ENCODE results near the gene CYP4F22. TPM values are rescaled to one million over a fixed set of nuclear protein-coding genes. Genes with fewer than 3 reads are reported as not detected.

Gene CYP4F22
- total RNA-seq, 1 experiment from 2014 or later: not detected

- Histone ChIP-seq H3K4me1 (ENCODE audit: insufficient read depth, low read length) (no peaks in the 10 kb centered on the region; the same call in 1 of the 2 replicates), H3K4ac (ENCODE audit: low read depth, low read length) (no peak overlapping the region), H3K14ac (ENCODE audit: insufficient read depth, low read length) (no peak overlapping the region), H3K79me1 (ENCODE audit: insufficient read depth, low read depth, low read length, poor library complexity, severe bottlenecking) (no peaks in the 10 kb centered on the region), H3K79me2 (ENCODE audit: insufficient read depth, low read length) (no peaks in the 10 kb centered on the region), H2AK5ac (ENCODE audit: insufficient read length, low read length) (no peak overlapping the region), H2BK12ac (ENCODE audit: insufficient read length, low read depth, low read length) (no peak overlapping the region), H2BK120ac (ENCODE audit: low read depth, low read length, poor library complexity, severe bottlenecking) (no peak overlapping the region), H3K27ac (ENCODE audit: insufficient read length, low read depth, low read length) (no peak overlapping the region), H2AFZ (ENCODE audit: low read length) (no peak overlapping the region), H2BK20ac (ENCODE audit: low read depth, low read length, poor library complexity, severe bottlenecking) (no peak overlapping the region), H3K9me3 (ENCODE audit: control insufficient read depth, low read depth, low read length) (no peaks in the 10 kb centered on the region), H4K91ac (ENCODE audit: insufficient read length, low read depth, low read length) (no peak overlapping the region), H4K8ac (replicated peaks; ENCODE audit: insufficient read length, low read depth, low read length) (no peak overlapping the region), H3K56ac (ENCODE audit: insufficient read length, low read depth, low read length) (no peak overlapping the region), H2BK15ac (ENCODE audit: low read depth, low read length) (no peak overlapping the region), H2BK5ac (ENCODE audit: insufficient read length, low read length) (no peak overlapping the region), H4K5ac (ENCODE audit: insufficient read length, low read depth, low read length) (no peak overlapping the region), H3K9ac (ENCODE audit: extremely low read depth, insufficient read length, low read length) (no peak overlapping the region), H3T11ph (ENCODE audit: low read length) (no peak overlapping the region), H3K18ac (ENCODE audit: insufficient read length, low read depth, low read length) (no peak overlapping the region), H4K20me1 (ENCODE audit: control insufficient read depth, insufficient read depth, insufficient read length) (no peaks in the 10 kb centered on the region), H3K23me2 (ENCODE audit: insufficient read length, low read depth, low read length, poor library complexity, severe bottlenecking) (no peaks in the 10 kb centered on the region), H3K4me2 (ENCODE audit: insufficient read depth, insufficient read length, low read length) (no peak overlapping the region), H3K23ac (ENCODE audit: insufficient read length, low read depth, low read length) (no peak overlapping the region), H3K27me3 (ENCODE audit: insufficient read depth, low read length) (peaks cover 11% of the 10 kb centered on the region; the same call in 1 of the 2 replicates)
- Mint-ChIP-seq H3K4me3 (no peak overlapping the region), H3K36me3 (ENCODE audit: insufficient read depth in 1 of 3, low read depth in 3 of 3) (no peaks in the 10 kb centered on the region; a peak in 1 of 7 replicates), H3K4me1 (0 out of 4 replicates have a peak, but pooled peaks cover 0 to 2% of the 10 kb centered on the region in 2 experiments), H3K9me3 (peaks cover 2 to 22% of the 10 kb centered on the region in 2 experiments; a peak in 3 of 5 replicates), H3K27me3 (ENCODE audit: low read depth) (peaks cover 54% of the 10 kb centered on the region), H3K27ac (no peak overlapping the region)
- no peak for TF ChIP-seq CTCF (conservative IDR thresholded peaks at IDR 0.05)
- no peak for DNase-seq
- WGBS (ENCODE audit: extremely low coverage, insufficient read length, low lambda C conversion rate): no CpG with 5 or more reads among the region's 6 CpGs
These were observed 40.6 kb upstream of the CYP4F22 start for GRCh38 chr19:15467734-15468214.
